Stimulated activated CD4-positive, alpha-beta T cell treated with anti-CD3 and anti-CD28 coated beads, TNF-alpha, amount 100 ng/mL, for 4 hours (primary cell): ENCODE results near the gene PCK1.

ENCODE experiments used
- DNase-seq, 3 experiments: peaks; one replicate each; pipeline ENCODE4 v3.0.0-alpha.2; 2020; ENCODE audit warnings: low read depth in 3 of 3

The PCK1 gene

DNA sequence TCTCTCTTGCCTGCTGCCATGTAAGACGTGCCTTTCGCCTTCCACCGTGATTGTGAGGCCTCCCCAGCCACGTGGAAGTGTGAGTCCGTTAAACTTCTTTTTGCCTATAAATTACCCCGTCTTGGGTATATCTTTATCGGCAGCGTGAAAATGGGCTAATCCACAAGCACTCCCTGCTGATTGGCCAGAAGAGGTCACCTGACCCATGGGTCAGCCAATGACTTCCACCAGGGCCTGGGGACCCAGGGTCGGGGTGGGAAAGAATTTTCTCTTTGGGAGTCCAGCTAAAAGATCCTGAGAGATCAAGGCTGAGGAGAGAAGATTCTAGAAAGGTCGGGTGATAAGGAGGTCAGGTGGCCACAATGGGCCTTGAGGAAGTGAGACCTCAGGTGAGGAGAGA, 42.2 kb downstream of the PCK1 start:
- no peak for DNase-seq

GRCh38 chr20:57605045-57605444, 44.1 kb downstream of the PCK1 start:
- no peak for DNase-seq

GRCh38 chr20:57605878-57606277, 45.0 kb downstream of the PCK1 start:
- no peak for DNase-seq

- DNase-seq: no peak
These were observed 47.6 kb downstream of the PCK1 start for GRCh38 chr20:57608516-57608915.

GRCh38 chr20:57609086-57609841, 48.4 kb downstream of the PCK1 start:
- no peak for DNase-seq

DNA sequence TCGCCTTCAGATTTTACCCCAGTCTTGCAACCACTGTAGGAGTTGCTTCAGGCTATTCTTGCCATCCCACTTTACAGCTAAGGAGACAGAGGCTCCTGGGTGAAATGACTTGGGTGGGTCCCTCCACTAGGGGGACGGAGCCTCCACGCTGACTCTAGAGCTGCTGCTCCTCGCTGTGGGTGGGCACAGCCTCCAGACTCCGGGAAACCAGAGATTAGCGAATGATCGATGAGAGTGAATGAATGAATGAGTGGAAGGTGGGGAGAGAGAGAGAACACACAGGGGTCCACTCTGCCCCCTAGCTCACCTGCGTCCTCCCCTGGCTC, 48.9 kb downstream of the PCK1 start:
- DNase-seq: no peak

DNA sequence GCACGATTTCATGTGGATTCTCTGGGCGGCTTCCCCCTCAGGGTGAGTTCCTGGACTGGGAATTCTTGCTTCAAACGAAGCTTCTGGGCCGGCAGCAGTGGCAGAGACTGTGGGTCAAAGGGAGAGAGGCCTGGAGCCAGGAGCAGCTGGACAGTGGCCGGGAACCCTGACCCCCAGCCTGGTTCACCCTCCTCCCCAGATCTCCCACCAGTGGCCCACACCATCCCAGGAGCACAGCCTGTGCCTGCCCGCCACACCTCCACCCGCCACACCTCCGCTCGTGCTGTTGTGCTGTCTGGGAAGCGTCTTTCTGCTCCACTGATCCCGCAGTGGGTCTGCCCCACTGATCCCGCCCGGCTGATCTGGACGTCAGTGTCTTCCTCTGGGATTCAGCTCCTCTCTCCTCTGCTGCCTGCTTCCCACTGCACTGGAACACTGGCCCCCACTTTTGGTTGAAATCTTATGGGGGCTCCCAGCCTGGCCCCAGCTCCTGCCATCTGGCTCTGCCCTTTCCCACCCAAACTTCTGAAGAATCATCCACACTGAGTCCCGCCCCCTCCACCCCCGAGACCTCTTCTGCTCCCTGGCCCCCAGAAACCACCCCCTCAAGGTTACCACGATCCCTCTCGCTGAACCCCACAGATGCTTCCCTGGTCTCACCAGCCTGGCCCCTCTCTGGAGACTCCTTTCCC, 49.5 kb downstream of the PCK1 start:
- DNase-seq: no peak

DNA sequence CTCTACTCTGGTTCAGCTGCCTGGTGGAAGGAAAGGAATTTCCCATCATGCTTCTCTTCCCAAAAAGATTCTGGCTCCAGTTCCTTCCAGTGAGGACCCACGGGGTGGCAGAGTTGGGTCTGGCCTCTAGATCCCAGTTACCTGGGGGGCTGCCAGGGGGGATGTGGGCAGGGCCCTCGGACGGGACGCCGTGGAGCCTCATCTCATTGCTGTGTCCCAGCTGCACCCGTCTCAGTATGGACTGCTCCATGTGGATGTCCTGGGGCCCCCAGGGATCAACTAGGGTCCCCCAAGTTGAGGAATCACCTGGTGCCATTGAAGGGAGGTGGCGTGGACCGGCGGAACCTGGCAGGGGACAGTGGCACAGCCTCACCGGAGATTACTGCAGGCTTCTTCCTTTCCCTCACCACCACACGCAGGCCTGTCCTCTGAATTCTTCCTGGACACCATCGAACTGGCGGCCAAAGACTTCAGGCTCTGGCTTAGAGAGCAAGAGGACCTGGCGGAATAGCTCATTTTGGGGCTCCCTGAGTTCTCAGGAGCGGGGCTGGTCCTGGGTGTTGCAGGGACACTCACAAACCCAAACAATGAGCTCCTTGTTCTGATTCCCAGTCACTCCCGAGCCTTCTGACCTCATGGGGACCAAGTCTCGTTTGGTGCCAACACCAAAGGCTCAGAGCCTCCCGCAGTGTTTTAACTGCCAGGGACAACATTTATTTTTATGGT, 50.8 kb downstream of the PCK1 start:
- DNase-seq: no peak

GRCh38 chr20:57612436-57612835, 51.5 kb downstream of the PCK1 start:
- no peak for DNase-seq

DNA sequence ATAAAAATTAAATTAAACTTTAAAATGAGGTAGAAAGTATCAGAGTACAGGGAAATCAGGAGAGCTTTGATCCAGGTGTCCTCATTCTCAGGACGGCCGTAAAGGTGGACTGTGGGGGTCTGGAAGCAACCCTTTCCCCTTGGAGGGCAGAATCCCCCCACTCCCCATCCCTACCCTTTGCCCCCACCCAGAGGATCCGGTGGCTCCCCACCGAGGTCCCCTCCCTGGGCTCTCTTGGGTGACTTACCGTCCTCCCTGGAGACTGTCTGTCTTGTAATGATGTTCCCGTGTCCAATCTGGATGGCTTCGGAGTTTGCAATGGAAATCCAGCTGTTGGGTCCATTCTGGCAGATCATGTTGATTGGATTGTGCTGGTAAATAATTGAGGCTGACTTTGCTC, 52.0 kb downstream of the PCK1 start:
- no peak for DNase-seq

GRCh38 chr20:57613481-57613921, 52.6 kb downstream of the PCK1 start:
- DNase-seq: no peak

DNA sequence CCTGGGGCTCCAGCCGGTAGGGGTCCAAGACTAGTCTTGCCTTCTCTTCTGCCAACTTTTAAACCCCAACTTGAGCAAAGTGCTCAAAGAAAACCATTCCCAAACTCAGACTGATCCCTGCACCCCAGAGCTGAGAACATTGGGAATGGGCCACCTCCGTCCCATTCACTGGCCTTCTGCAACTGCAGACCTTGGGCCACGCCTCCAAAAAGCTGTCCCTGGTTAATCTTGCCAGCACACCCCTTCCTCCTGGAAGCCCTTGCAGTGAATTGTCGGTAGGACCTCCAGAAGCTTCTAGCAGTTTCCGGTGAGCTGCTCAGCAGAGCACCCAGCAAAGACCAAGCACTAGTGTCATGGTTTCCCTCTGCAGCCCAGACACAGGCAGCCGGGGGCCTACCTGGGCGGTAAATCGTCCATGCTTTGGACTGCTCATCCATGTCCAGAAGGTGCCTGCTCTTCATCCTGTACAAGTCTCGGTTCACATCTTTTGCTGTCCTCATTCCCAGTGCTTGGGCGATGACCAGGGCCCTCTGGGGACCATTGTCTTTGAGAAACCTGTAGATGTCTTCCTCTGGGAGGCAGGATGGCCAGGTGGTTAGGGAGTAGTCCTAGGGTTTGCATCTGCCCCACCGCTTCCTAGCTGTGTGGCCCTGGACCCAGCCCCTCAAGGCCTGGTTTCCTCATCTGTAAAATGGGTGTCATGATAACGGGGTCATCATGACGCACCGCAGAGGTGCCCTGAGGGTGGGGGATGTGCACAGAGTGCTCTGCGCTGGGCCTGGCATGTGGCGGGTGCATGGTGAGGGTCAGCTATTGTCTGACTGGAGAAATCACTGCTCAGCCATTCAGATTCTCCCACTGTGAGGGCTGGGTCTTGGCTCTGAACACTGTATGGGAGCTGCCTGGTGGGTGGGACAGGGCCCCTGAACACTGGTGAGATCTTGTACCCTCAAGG, 53.9 kb downstream of the PCK1 start:
- DNase-seq: no peak

GRCh38 chr20:57615445-57615811, 54.5 kb downstream of the PCK1 start:
- no peak for DNase-seq

DNA sequence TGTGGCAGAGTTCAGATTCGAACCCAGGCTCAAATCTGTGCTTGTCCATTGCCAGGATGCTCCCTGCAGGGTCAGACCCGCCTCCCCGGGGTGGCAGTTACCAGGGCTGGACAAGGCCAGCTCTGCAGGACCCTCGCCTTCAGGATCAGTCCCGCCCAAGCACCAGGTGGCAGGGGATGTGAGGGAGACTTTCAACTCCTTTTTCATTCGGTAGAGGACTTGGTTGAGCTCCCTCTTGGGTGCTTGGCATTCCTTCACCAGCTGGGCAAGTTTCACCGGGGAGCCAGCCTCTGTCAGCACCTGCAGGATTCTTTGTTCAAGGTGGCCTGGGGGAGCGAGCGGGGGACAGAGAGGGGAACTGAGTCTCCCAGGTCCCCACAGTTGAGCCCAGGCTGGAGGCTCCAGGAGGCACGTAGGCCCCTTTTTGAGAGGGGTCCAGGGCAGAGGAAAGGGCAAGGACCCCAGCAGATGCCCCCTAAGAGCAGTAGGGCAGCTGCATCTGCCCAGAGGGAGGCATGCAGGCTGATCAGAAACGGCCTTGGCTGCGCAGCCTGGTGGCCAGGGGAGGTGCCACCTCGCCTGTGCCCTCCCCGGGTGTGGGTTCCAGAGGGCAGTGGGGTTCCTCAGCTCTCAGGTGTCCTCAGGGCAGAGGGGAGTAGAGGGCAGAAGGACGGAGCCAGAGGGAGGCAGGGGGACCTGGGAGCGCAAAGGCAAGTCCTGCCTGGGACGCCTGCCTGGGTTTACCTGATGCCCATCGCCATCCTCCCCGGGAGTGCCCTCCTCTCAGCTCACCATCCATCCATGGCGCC, 55.4 kb downstream of the PCK1 start:
- no peak for DNase-seq

- no peak for DNase-seq
These were observed 56.3 kb downstream of the PCK1 start for GRCh38 chr20:57617079-57617795.
